Neuronal stem cell (in vitro differentiated cells): ENCODE results near the gene ATG9B.
A peak's percentile ranks its signal among the peaks of the same experiment; 100 is the strongest.
"Not testable (repeated sequence)": the region's sequence is repeated elsewhere in the genome, so short reads cannot be mapped to it uniquely, and the experiment has no call there.

Source experiments
- DNase-seq: peaks from one replicate; pipeline ENCODE4 v3.0.0-alpha.2; 2013; ENCODE audit warnings: low spot score
- H2AFZ ChIP-seq: one replicate; pipeline ENCODE4 v1.6.1; 2013; ENCODE audit warnings: mild to moderate bottlenecking, low read length, inconsistent platforms
- H2AK5ac ChIP-seq: 2 replicates; pipeline ENCODE4 v1.6.1; 2013; ENCODE audit warnings: low read depth, mild to moderate bottlenecking, inconsistent platforms, low read length, moderate library complexity, mixed read lengths
- H2BK120ac ChIP-seq: 2 replicates; pipeline ENCODE4 v1.6.1; 2013; ENCODE audit warnings: low read depth, mild to moderate bottlenecking, inconsistent platforms, low read length, moderate library complexity, mixed read lengths
- H2BK12ac ChIP-seq: one replicate; pipeline ENCODE4 v1.6.1; 2013; ENCODE audit warnings: low read length, inconsistent platforms
- H2BK15ac ChIP-seq: 2 replicates; pipeline ENCODE4 v1.6.1; 2013; ENCODE audit warnings: mild to moderate bottlenecking, low read length, inconsistent platforms, mixed read lengths
- H2BK5ac ChIP-seq: one replicate; pipeline ENCODE4 v1.6.1; 2013; ENCODE audit warnings: inconsistent platforms, mild to moderate bottlenecking, low read length, moderate library complexity
- H3K14ac ChIP-seq: one replicate; pipeline ENCODE4 v1.6.1; 2013; ENCODE audit warnings: low read length, inconsistent platforms
- H3K18ac ChIP-seq: 2 replicates; pipeline ENCODE4 v1.6.1; 2013; ENCODE audit warnings: low read length, inconsistent platforms
- H3K23ac ChIP-seq: 2 replicates; pipeline ENCODE4 v1.6.1; 2013; ENCODE audit warnings: low read depth, mild to moderate bottlenecking, mixed read lengths, low read length, inconsistent platforms; ENCODE audit not compliant: poor library complexity
- H3K27ac ChIP-seq: replicated peaks from 3 replicates; pipeline ENCODE4 v1.5.1; 2013; ENCODE audit warnings: low read length, inconsistent platforms
- H3K27me3 ChIP-seq, 3 experiments: 2 replicates each; pipeline ENCODE4 v1.6.1; 2013; ENCODE audit warnings: low read length in 3 of 3, mild to moderate bottlenecking in 2 of 3, inconsistent platforms in 1 of 3, low read depth in 1 of 3, mixed read lengths in 1 of 3, moderate library complexity in 1 of 3; ENCODE audit not compliant: control insufficient read depth in 3 of 3, insufficient read depth in 3 of 3
- H3K36me3 ChIP-seq, 2 donors: replicated peaks in 1 of 2; 2 replicates each; pipeline ENCODE4 v1.6.1; 2013; ENCODE audit warnings: low read length in 2 of 2; ENCODE audit not compliant: control insufficient read depth in 2 of 2, insufficient read depth in 2 of 2
- H3K4ac ChIP-seq: 2 replicates; pipeline ENCODE4 v1.6.1; 2013; ENCODE audit warnings: inconsistent platforms, mild to moderate bottlenecking, low read length, moderate library complexity
- H3K4me1 ChIP-seq, 2 donors: 1 replicate in 1 of 2; 2 replicates in 1 of 2; pipeline ENCODE4 v1.6.1; 2013; ENCODE audit warnings: low read length in 2 of 2, low read depth in 1 of 2; ENCODE audit not compliant: control insufficient read depth in 2 of 2, insufficient read depth in 1 of 2
- H3K4me2 ChIP-seq: one replicate; pipeline ENCODE4 v1.6.1; 2013; ENCODE audit warnings: mild to moderate bottlenecking, low read length, inconsistent platforms; ENCODE audit not compliant: insufficient read depth, poor library complexity, severe bottlenecking
- H3K4me3 ChIP-seq, 2 donors: 2 replicates each; pipeline ENCODE4 v1.5.1; 2013; ENCODE audit warnings: low read length in 2 of 2, mild to moderate bottlenecking in 2 of 2, inconsistent platforms in 1 of 2, moderate library complexity in 1 of 2
- H3K79me1 ChIP-seq: one replicate; pipeline ENCODE4 v1.6.1; 2013; ENCODE audit warnings: low read depth, mild to moderate bottlenecking, inconsistent platforms, low read length, moderate library complexity
- H3K9ac ChIP-seq: one replicate; pipeline ENCODE4 v1.6.1; 2013; ENCODE audit warnings: mild to moderate bottlenecking, low read depth, low read length, inconsistent platforms; ENCODE audit not compliant: poor library complexity
- H3K9me3 ChIP-seq, 2 donors: replicated peaks in 1 of 2; 2 replicates each; pipeline versions ENCODE3 to v1.6.1; 2013; ENCODE audit warnings: low read length in 2 of 2, mild to moderate bottlenecking in 2 of 2, inconsistent platforms in 1 of 2, low read depth in 1 of 2, mixed read lengths in 1 of 2, moderate library complexity in 1 of 2; ENCODE audit not compliant: control insufficient read depth in 2 of 2, insufficient read depth in 1 of 2
- H4K8ac ChIP-seq: one replicate; pipeline ENCODE4 v1.6.1; 2013; ENCODE audit warnings: low read depth, mild to moderate bottlenecking, inconsistent platforms, low read length, moderate library complexity
- H4K91ac ChIP-seq: one replicate; pipeline ENCODE4 v1.6.1; 2013; ENCODE audit warnings: low read length, low read depth, mild to moderate bottlenecking, inconsistent platforms; ENCODE audit not compliant: poor library complexity
- WGBS, 2 donors: extraction: QIAGEN DNeasy Blood & Tissue Kit; methylation state at CpG; one replicate each; pipeline ENCODE4 v1.1.7; 2013; ENCODE audit warnings: missing lambda C conversion rate in 2 of 2, mixed read lengths in 1 of 2; ENCODE audit not compliant: insufficient read length in 2 of 2, insufficient replicate concordance in 1 of 2; ENCODE audit errors: extremely low coverage in 2 of 2; 5-methylcytosine and 5-hydroxymethylcytosine counted together

Gene ATG9B

DNA sequence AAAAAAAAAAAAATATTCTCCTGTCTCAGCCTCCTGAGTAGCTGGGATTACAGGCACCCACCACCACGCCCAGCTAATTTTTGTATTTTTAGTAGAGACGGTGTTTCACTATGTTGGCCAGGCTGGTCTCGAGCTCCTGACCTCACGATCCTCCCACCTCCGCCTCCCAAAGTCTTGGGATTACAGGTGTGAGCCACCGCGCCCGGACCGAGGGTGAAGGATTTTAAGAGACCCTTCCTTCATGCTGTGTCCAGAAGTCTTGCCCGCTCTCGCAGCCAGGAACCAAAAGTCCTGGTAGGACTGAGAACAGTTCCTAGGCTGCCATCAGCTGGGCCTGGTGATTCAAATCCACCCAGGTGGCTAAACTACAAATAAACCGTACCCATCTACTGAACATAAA is 12.7 kb downstream of the ATG9B start:
- not testable (repeated sequence) for H2BK15ac ChIP-seq, H2BK120ac ChIP-seq, H3K9ac ChIP-seq, H3K27me3 ChIP-seq, DNase-seq, H3K4ac ChIP-seq, H3K36me3 ChIP-seq, H3K79me1 ChIP-seq, H2BK12ac ChIP-seq, H2BK5ac ChIP-seq, H2AFZ ChIP-seq, H3K18ac ChIP-seq, H4K8ac ChIP-seq, H3K9me3 ChIP-seq, H4K91ac ChIP-seq, H3K4me3 ChIP-seq, H3K27ac ChIP-seq, H3K4me2 ChIP-seq, H3K23ac ChIP-seq, H2AK5ac ChIP-seq, H3K14ac ChIP-seq
- WGBS, 2 donors, result no CpG with 5 or more reads among the region's 12 CpGs
- peaks cover 19 to 36% of the 10 kb centered on the region in 2 donors for H3K4me1 ChIP-seq

- Histone ChIP-seq H3K4ac (no peak overlapping the region), H3K18ac (peak overlapping the region; percentile 89), H2BK12ac (peak overlapping the region; percentile 100), H2BK15ac (peak overlapping the region; percentile 98), H3K36me3 (peaks cover 0 to 5% of the 10 kb centered on the region in 2 donors), H3K4me1 (peaks cover 19 to 36% of the 10 kb centered on the region in 2 donors), H3K79me1 (peaks cover 2% of the 10 kb centered on the region), H2BK120ac (peak overlapping the region; percentile 84), H2AK5ac (peak overlapping the region; percentile 99), H3K9ac (peak overlapping the region; percentile 88), H3K23ac (no peak overlapping the region), H3K9me3 (no peaks in the 10 kb centered on the region), H4K8ac (no peak overlapping the region), H2BK5ac (peak overlapping the region; percentile 94), H3K27ac (no peak overlapping the region), H3K4me3 (no peak overlapping the region), H4K91ac (no peak overlapping the region), H3K27me3 (no peaks in the 10 kb centered on the region), H3K14ac (no peak overlapping the region), H3K4me2 (peak overlapping the region; percentile 19), H2AFZ (no peak overlapping the region)
- WGBS, 2 donors, result no CpG with 5 or more reads among the region's 1 CpG
- DNase-seq, result no peak
These were observed 13.2 kb downstream of the ATG9B start for GRCh38 chr7:151011097-151011409.

GRCh38 chr7:151010307-151011096 is 13.8 kb downstream of the ATG9B start:
- no peaks in the 10 kb centered on the region for H3K27me3 ChIP-seq
- peak overlapping the region; percentile 97 for H3K4ac ChIP-seq
- peaks cover 2% of the 10 kb centered on the region for H3K79me1 ChIP-seq
- peak overlapping the region; percentile 98 for H3K18ac ChIP-seq
- H2BK120ac ChIP-seq, result peak overlapping the region; percentile 99
- peaks cover 19 to 36% of the 10 kb centered on the region in 2 donors for H3K4me1 ChIP-seq
- peak overlapping the region; percentile 100 for H2BK12ac ChIP-seq
- no peak for DNase-seq
- H3K9ac ChIP-seq, result peak overlapping the region; percentile 88
- no CpG with 5 or more reads among the region's 18 CpGs for WGBS, 2 donors
- peak overlapping the region; percentile 93 for H4K91ac ChIP-seq
- H3K9me3 ChIP-seq, result no peaks in the 10 kb centered on the region
- H4K8ac ChIP-seq, result peak overlapping the region; percentile 68
- peak overlapping the region; percentile 83 for H3K23ac ChIP-seq
- no peak overlapping the region for H3K27ac ChIP-seq
- H2BK5ac ChIP-seq, result peak overlapping the region; percentile 94
- peak overlapping the region; percentile 99 for H2AK5ac ChIP-seq
- H3K4me3 ChIP-seq, result peak overlapping the region in 1 of 2 donors; percentile 70
- peak overlapping the region; percentile 32 for H3K4me2 ChIP-seq
- H3K14ac ChIP-seq, result peak overlapping the region; percentile 97
- H2BK15ac ChIP-seq, result peak overlapping the region; percentile 98
- peak overlapping the region; percentile 74 for H2AFZ ChIP-seq
- H3K36me3 ChIP-seq, result peaks cover 0 to 5% of the 10 kb centered on the region in 2 donors

DNA sequence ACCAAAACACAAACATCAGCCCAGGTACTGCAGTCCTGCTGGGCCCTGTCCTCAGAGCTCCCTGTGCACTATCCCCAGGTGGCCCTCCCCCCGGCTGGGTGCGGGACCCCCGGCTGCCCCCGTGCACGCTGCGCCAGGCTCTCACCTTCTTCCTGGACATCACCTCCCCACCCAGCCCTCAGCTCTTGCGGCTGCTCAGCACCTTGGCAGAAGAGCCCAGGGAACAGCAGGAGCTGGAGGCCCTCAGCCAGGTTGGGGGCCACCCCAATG is 14.3 kb downstream of the ATG9B start:
- Histone ChIP-seq H2AFZ (peak overlapping the region; percentile 74), H4K8ac (peak overlapping the region; percentile 68), H3K27me3 (no peaks in the 10 kb centered on the region), H4K91ac (peak overlapping the region; percentile 93), H3K23ac (peak overlapping the region; percentile 83), H3K9me3 (no peaks in the 10 kb centered on the region), H3K4me3 (peak overlapping the region in 1 of 2 donors; percentile 23), H2BK15ac (peak overlapping the region; percentile 98), H3K4ac (peak overlapping the region; percentile 94), H2BK5ac (peak overlapping the region; percentile 94), H3K14ac (peak overlapping the region; percentile 97), H3K27ac (no peak overlapping the region), H3K4me1 (peaks cover 19 to 36% of the 10 kb centered on the region in 2 donors), H3K79me1 (peaks cover 2% of the 10 kb centered on the region), H3K4me2 (no peak overlapping the region), H3K36me3 (peaks cover 0 to 5% of the 10 kb centered on the region in 2 donors), H2BK120ac (peak overlapping the region; percentile 99), H2AK5ac (peak overlapping the region; percentile 99), H3K9ac (peak overlapping the region; percentile 76), H2BK12ac (peak overlapping the region; percentile 46), H3K18ac (peak overlapping the region; percentile 98)
- no CpG with 5 or more reads among the region's 7 CpGs for WGBS, 2 donors
- no peak for DNase-seq
